ENCODE measurements around the gene POLR3C.

GRCh38 chr1:145828367-145829026 is 4.5 kb downstream of the POLR3C start:
- TF ChIP-seq POLR2AphosphoS5 (IDR thresholded peaks at IDR 0.05; ENCODE audit: low read depth, low read length) (no peak), TAF1 (IDR thresholded peaks at IDR 0.05; ENCODE audit: borderline replicate concordance, insufficient read depth, low read length) (no peak), REST (IDR thresholded peaks at IDR 0.05; ENCODE audit: insufficient read depth in 1 of 2, low read depth in 2 of 2, low read length in 2 of 2) (no peak), FOXP2 (optimal IDR thresholded peaks at IDR 0.05; ENCODE audit: borderline replicate concordance, extremely low read depth, extremely low read length, insufficient read depth) (no peak), SIN3A (IDR thresholded peaks at IDR 0.05; ENCODE audit: borderline replicate concordance, insufficient read depth, low read length) (no peak)
